Activated T-cell treated with anti-CD3 and anti-CD28 coated beads for 24 hours (primary cell): ENCODE data around the gene FNDC3A.

ENCODE experiments used
- DNase-seq: peaks from one replicate; pipeline ENCODE4 v3.0.0-alpha.2; 2020; ENCODE audit warnings: low read depth

Gene FNDC3A

GRCh38 chr13:49218493-49219051, 242.9 kb downstream of the FNDC3A start:
- DNase-seq: no peak

GRCh38 chr13:49219647-49220035, 243.9 kb downstream of the FNDC3A start:
- no peak for DNase-seq

- DNase-seq: no peak
These were observed 244.5 kb downstream of the FNDC3A start, which contains the start of gene MLNR for GRCh38 chr13:49220036-49220855. MLNR (plus strand) TSS chr13:49220338; CDS start chr13:49220338, 0 bp downstream.

GRCh38 chr13:49220856-49221589, 245.3 kb downstream of the FNDC3A start:
- no peak for DNase-seq

- no peak for DNase-seq
These were observed 245.9 kb downstream of the FNDC3A start for GRCh38 chr13:49221590-49221965.

GRCh38 chr13:49225223-49226042, 249.7 kb downstream of the FNDC3A start:
- DNase-seq: no peak

GRCh38 chr13:49226613-49227012, 250.9 kb downstream of the FNDC3A start:
- no peak for DNase-seq

- DNase-seq: no peak
These were observed 259.0 kb downstream of the FNDC3A start for GRCh38 chr13:49234741-49235140.

- DNase-seq: no peak
These were observed 260.2 kb downstream of the FNDC3A start for GRCh38 chr13:49235856-49236431.

- no peak for DNase-seq
These were observed 262.9 kb downstream of the FNDC3A start for GRCh38 chr13:49238621-49239020.

- no peak for DNase-seq
These were observed 264.3 kb downstream of the FNDC3A start for GRCh38 chr13:49240017-49240416.

- DNase-seq: no peak
These were observed 265.6 kb downstream of the FNDC3A start for GRCh38 chr13:49241296-49241695.

- no peak for DNase-seq
These were observed 269.4 kb downstream of the FNDC3A start for GRCh38 chr13:49245101-49245500.

- no peak for DNase-seq
These were observed 271.3 kb downstream of the FNDC3A start for GRCh38 chr13:49246850-49247642.

GRCh38 chr13:49247643-49248621, 272.2 kb downstream of the FNDC3A start, which contains the start of gene CDADC1:
CDADC1 (plus strand) TSS chr13:49247925; CDS start chr13:49248038, 113 bp downstream.
- DNase-seq: peak; percentile 87

GRCh38 chr13:49248622-49249002, 272.9 kb downstream of the FNDC3A start:
- DNase-seq: no peak

GRCh38 chr13:49251326-49251725, 275.6 kb downstream of the FNDC3A start:
- DNase-seq: no peak

GRCh38 chr13:49253310-49253709, 277.6 kb downstream of the FNDC3A start:
- no peak for DNase-seq

- no peak for DNase-seq
These were observed 278.3 kb downstream of the FNDC3A start for GRCh38 chr13:49254007-49254406.

GRCh38 chr13:49256841-49257240, 281.1 kb downstream of the FNDC3A start:
- no peak for DNase-seq
